Choroid plexus epithelial cell (primary cell): ENCODE measurements around the gene ZFHX3.

Source experiments
- DNase-seq: peaks from one replicate; pipeline ENCODE4 v3.0.0-alpha.2; 2010; ENCODE audit warnings: low read depth
- H3K4me3 ChIP-seq: 2 replicates; pipeline ENCODE4 v1.5.1; 2011; ENCODE audit warnings: low read depth, mild to moderate bottlenecking, control low read depth, low read length, moderate library complexity
- TF ChIP-seq, protein P1 (sequence below): conservative IDR thresholded peaks from 2 replicates; pipeline ENCODE4 v1.5.1; 2011; ENCODE audit warnings: low read depth, mild to moderate bottlenecking, control low read depth, inconsistent platforms, low read length, moderate library complexity

Gene ZFHX3

DNA sequence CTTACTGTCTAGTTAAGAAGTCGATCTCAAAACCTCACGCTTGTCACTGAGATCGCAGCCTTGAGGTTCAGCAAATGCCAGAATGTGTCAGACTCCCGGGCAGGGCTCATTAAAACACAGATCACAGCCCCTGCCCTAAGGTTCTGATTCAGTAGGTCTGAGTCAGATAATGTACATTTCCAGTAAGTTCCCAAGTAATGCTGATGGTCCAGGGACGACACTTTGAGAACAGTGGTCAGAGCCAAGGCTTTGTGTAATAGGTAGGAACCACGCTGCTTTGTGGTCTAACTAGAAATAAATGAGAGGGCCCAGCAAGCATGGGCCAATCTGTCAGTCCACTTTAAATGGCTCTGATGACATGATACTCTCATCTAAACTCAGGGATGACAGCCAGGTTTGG, 228.6 kb downstream of the ZFHX3 start:
- H3K4me3 ChIP-seq: no peak overlapping the region
- TF ChIP-seq, protein P1, sequence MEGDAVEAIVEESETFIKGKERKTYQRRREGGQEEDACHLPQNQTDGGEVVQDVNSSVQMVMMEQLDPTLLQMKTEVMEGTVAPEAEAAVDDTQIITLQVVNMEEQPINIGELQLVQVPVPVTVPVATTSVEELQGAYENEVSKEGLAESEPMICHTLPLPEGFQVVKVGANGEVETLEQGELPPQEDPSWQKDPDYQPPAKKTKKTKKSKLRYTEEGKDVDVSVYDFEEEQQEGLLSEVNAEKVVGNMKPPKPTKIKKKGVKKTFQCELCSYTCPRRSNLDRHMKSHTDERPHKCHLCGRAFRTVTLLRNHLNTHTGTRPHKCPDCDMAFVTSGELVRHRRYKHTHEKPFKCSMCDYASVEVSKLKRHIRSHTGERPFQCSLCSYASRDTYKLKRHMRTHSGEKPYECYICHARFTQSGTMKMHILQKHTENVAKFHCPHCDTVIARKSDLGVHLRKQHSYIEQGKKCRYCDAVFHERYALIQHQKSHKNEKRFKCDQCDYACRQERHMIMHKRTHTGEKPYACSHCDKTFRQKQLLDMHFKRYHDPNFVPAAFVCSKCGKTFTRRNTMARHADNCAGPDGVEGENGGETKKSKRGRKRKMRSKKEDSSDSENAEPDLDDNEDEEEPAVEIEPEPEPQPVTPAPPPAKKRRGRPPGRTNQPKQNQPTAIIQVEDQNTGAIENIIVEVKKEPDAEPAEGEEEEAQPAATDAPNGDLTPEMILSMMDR: no peak
- DNase-seq: peak; percentile 63

DNA sequence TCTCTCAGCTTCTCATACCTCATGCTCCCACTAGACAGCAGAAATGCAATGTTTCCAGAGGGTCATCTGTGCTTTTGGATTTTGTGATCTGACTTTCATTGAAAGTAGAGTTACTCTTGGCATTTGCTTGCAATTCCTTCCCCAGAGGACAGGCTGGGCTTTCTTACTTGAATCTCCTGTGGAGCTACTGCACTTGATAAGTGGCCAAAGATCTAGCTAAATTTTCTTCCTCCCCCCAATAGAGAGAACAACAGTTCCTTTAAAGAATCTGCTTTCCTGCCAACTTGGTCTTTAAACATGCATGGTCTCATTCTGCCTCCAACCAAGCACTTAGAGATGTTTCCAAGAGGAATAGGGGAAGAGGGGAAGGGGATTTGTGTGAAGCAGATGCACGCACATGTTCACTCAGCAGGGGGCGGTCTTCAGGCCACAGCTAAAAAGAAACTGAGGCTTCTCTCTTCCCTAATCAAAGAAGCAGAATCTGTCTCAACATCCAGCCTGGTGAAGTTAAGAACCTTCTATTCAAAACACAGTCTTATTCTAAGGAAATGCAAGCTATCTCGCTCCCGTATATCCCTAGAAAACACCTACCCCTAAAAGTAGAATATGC, 229.6 kb downstream of the ZFHX3 start:
- H3K4me3 ChIP-seq: no peak overlapping the region
- TF ChIP-seq, protein P1: peak; percentile 42
- DNase-seq: peak; percentile 31

DNA sequence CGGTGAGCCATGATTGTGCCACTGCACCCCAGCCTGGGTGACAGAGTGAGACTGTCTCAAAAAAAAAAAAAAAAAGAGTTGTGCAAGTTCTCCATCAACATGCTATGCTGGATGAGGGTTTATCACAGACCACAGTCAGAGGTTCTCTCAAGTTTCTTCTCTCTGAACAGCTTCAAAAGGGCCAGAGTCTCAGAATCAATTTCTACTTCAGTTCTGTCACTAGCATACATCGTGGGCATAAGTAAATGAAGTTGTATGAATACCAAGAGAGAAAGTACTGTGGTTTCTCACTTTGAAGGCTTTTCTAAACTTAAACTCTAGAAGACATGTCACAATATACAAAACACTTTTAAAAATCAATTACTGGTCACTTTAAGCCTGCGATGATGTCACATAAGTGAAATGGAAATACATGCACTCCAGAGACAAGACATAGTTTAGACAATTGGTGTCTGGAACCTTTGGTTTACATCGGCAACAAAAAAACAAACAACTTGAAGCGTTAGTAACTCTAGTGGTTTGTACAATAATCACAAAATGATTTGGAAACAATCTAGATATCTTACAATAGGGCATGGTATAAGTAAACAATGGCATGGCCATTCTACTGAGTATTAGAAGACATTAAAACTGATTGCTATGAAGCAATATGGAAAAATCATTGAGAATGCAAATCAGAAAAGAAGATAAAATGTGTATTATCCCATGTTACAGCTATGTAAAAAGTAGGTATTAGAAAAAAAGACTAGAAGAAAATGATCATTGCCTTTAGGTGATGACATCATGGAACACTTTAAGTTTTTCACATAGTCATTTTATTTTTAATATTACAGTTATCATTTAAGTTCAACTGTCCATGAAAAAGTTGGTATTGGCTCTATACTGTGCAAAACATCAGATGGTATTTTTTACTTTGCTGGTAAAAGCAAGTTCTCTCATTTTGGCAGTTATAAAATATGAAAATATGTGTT, 232.3 kb downstream of the ZFHX3 start:
- H3K4me3 ChIP-seq: no peak overlapping the region
- DNase-seq: no peak
- TF ChIP-seq, protein P1: no peak

DNA sequence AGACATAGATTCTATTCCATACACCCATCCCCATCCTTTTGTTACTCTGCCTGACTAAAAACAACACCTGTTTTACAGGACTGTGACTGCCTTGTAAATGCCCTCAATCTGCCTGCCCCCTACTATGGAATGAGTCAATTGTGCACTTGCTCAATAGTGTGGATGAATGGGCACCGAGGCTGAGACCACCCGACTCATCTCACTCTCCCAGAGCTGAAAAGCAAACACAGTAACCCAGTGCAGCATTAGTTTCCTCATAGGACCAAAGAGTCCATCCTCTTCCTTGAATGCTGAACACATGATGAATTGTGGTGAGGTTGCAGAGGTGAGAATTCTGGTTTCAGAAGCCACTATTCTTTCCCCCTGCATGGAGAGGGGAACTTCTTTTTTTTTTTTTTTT, 233.7 kb downstream of the ZFHX3 start:
- H3K4me3 ChIP-seq: no peak overlapping the region
- TF ChIP-seq, protein P1: no peak
- no peak for DNase-seq

DNA sequence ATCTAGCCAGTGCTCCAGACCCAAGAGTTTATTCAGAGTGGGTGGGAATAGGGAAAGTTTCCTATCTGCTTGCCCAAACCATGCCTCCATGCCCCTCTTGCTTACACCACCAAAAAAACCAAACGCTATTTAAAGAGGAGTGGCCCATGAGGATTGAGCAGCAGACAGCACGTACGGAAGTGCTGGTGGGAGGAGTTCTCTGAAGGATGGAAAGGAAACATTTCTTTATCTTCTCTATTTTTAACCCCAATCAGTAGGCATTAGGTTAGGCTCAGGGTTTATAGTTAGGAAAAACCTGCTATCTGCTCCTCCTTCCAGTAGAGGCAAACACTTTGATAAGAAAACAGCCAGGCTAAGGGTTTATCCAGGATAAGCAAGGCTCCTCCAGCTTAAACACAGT, 235.3 kb downstream of the ZFHX3 start:
- no peak overlapping the region for H3K4me3 ChIP-seq
- TF ChIP-seq, protein P1: no peak
- DNase-seq: no peak

DNA sequence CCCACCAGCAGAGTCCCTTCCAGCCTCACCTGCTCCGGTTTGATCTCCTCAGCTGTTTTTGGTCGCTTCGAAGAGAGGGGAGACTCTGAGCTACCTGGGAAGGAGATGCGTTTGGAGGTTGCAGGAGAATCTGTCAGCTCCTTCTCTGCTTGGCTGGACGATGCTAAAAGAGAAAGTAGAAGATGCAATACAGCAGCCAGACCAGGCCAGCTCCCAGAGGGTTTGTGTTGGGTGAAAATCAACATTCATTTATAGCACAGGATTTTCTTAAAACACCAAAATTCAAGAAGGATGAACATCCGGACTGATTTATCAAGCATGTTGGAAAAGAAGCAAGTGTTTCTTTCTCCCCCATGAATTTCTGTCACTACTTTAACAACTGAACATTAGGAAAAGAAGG, 236.1 kb downstream of the ZFHX3 start:
- DNase-seq: no peak
- no peak overlapping the region for H3K4me3 ChIP-seq
- TF ChIP-seq, protein P1: no peak

DNA sequence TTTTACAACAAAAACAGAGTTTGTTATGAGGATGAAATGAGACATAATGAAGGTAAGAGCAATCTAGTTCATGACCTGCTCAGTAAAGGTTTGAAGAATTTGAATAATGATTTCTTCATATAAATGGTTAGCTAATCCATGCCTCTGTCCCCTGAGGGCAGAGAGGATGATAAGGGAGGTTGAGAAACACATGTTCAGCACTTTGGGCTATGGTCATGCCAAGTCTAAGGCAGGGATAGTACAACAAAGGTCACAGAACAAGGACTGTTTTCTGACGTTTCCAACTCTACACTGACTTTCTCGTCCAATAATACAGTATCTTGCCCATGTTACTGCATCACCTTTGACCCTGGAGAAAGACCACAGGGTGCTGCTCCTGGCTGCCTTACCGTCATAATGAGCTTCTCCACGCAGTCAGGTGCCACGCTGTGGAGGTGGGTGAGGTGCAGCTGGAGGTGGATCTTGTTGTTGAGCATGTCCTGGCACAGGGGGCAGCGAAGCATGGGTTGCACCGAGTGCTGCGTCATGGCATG, 236.7 kb downstream of the ZFHX3 start:
- TF ChIP-seq, protein P1: no peak
- DNase-seq: no peak
- no peak overlapping the region for H3K4me3 ChIP-seq
